ENCODE results near the gene PIK3C3.

The PIK3C3 gene

DNA sequence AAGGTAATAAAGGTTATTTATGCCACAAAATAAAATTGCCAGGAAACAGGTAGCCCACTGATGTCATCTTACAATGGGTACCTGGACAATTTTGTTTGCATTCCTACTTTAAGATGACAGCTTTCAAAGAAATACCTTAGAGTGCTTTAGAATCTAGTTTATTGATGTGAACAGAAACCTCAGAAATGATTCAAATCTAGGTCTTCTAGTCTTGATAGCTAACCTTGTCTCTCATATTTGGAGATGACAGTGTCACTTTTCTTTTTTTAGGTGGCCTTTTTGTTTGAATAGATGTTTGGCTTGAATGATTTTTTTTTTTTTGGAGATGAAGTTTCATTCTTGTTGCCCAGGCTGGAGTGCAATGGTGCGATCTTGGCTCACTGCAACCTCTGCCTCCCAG, 69.1 kb downstream of the PIK3C3 start:
- no peaks in the 10 kb centered on the region for H4K20me1 ChIP-seq (ENCODE audit: control insufficient read depth, insufficient read depth, low read depth, low read length)
- no peaks in the 10 kb centered on the region for H3K9me2 ChIP-seq (replicated peaks; ENCODE audit: control insufficient read depth, low read length)
- H3K36me3 ChIP-seq (ENCODE audit: control insufficient read depth, low read length): peaks cover 8% of the 10 kb centered on the region
- TF ChIP-seq, protein P1, sequence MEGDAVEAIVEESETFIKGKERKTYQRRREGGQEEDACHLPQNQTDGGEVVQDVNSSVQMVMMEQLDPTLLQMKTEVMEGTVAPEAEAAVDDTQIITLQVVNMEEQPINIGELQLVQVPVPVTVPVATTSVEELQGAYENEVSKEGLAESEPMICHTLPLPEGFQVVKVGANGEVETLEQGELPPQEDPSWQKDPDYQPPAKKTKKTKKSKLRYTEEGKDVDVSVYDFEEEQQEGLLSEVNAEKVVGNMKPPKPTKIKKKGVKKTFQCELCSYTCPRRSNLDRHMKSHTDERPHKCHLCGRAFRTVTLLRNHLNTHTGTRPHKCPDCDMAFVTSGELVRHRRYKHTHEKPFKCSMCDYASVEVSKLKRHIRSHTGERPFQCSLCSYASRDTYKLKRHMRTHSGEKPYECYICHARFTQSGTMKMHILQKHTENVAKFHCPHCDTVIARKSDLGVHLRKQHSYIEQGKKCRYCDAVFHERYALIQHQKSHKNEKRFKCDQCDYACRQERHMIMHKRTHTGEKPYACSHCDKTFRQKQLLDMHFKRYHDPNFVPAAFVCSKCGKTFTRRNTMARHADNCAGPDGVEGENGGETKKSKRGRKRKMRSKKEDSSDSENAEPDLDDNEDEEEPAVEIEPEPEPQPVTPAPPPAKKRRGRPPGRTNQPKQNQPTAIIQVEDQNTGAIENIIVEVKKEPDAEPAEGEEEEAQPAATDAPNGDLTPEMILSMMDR (IDR thresholded peaks at IDR 0.05; ENCODE audit: low read depth, low read length, poor library complexity, severe bottlenecking): no peak
- no peak for TF ChIP-seq EZH2phosphoT487 (IDR thresholded peaks at IDR 0.05; ENCODE audit: borderline replicate concordance, low read length)
- no peak overlapping the region for H3K27ac ChIP-seq (ENCODE audit: low read depth, low read length)
- H3F3A ChIP-seq (ENCODE audit: control insufficient read depth, insufficient read depth): no peaks in the 10 kb centered on the region
- no peak overlapping the region for H3K4me3 ChIP-seq (ENCODE audit: low read length)
- no peaks in the 10 kb centered on the region for H3K9me3 ChIP-seq (ENCODE audit: control insufficient read depth, insufficient read depth, low read length)
- H3K79me2 ChIP-seq (ENCODE audit: control insufficient read depth, low read length): no peaks in the 10 kb centered on the region
- no peak overlapping the region for H3K4me2 ChIP-seq (ENCODE audit: low read length)
- no peaks in the 10 kb centered on the region for H3K4me1 ChIP-seq (ENCODE audit: control insufficient read depth, low read length)
- H3K27me3 ChIP-seq (ENCODE audit: control insufficient read depth, low read length): no peaks in the 10 kb centered on the region

DNA sequence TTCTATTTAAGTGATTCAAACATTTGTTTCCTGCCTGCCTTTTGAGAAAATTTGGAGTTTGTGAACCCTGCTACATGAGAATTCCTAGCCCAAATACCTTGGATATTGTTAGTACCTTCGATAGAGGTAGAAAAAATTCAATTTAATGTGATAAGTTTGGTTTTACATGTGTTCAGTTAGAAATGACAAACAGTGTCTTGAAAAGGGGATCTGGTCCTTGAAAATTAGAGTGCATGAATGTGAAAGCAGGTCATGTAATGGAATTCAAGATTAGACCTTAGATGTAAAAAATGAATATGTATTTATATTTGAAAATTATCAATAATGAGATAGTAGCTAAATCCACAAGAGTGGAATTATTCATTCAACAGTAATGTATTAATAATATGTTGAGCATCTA, 70.5 kb downstream of the PIK3C3 start:
- Histone ChIP-seq H3K36me3 (ENCODE audit: control insufficient read depth, low read length) (peaks cover 13% of the 10 kb centered on the region), H3K9me3 (ENCODE audit: control insufficient read depth, insufficient read depth, low read length) (no peaks in the 10 kb centered on the region), H3K9me2 (replicated peaks; ENCODE audit: control insufficient read depth, low read length) (no peaks in the 10 kb centered on the region), H3K79me2 (ENCODE audit: control insufficient read depth, low read length) (no peaks in the 10 kb centered on the region), H3K4me1 (ENCODE audit: control insufficient read depth, low read length) (no peaks in the 10 kb centered on the region), H3F3A (ENCODE audit: control insufficient read depth, insufficient read depth) (no peaks in the 10 kb centered on the region), H3K4me2 (ENCODE audit: low read length) (no peak overlapping the region), H3K27me3 (ENCODE audit: control insufficient read depth, low read length) (no peaks in the 10 kb centered on the region), H3K4me3 (ENCODE audit: low read length) (no peak overlapping the region), H4K20me1 (ENCODE audit: control insufficient read depth, insufficient read depth, low read depth, low read length) (no peaks in the 10 kb centered on the region), H3K27ac (ENCODE audit: low read depth, low read length) (no peak overlapping the region)
- TF ChIP-seq EZH2phosphoT487 (IDR thresholded peaks at IDR 0.05; ENCODE audit: borderline replicate concordance, low read length): no peak
- TF ChIP-seq, protein P1 (IDR thresholded peaks at IDR 0.05; ENCODE audit: low read depth, low read length, poor library complexity, severe bottlenecking): no peak

DNA sequence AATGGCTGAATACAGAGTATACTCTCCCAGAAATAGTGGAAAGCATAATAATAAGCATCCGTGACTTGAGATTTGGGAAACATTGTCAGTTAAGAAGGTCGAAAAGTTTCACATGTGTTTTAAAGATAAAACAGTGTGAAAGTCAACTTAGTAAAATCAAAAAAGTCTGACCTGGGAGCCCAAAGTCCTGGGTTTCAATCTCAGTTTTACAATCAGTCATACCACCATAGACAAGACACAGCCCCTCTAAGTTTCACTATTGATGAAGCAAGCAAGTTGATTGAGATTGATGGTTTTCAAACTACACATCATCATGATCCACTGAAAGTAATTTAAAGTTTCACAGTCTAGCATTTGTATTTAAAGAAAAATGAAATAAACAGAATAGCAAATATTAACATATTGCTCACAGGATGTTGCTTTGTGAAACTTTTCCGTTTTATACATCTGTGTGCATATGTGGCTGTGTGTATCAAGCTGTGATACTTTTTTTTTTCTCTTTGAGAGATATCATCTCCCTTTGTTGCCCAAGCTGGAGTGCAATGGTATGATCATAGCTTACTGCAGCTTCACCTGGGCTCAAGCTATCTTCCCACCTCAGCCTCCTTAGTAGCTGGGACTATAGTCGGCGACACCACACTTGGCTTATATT, 71.1 kb downstream of the PIK3C3 start:
- Histone ChIP-seq H3K9me3 (ENCODE audit: control insufficient read depth, insufficient read depth, low read length) (no peaks in the 10 kb centered on the region), H3F3A (ENCODE audit: control insufficient read depth, insufficient read depth) (no peaks in the 10 kb centered on the region), H3K27ac (ENCODE audit: low read depth, low read length) (no peak overlapping the region), H3K4me3 (ENCODE audit: low read length) (no peak overlapping the region), H3K27me3 (ENCODE audit: control insufficient read depth, low read length) (no peaks in the 10 kb centered on the region), H4K20me1 (ENCODE audit: control insufficient read depth, insufficient read depth, low read depth, low read length) (no peaks in the 10 kb centered on the region), H3K4me2 (ENCODE audit: low read length) (no peak overlapping the region), H3K9me2 (replicated peaks; ENCODE audit: control insufficient read depth, low read length) (no peaks in the 10 kb centered on the region), H3K79me2 (ENCODE audit: control insufficient read depth, low read length) (no peaks in the 10 kb centered on the region), H3K4me1 (ENCODE audit: control insufficient read depth, low read length) (no peaks in the 10 kb centered on the region), H3K36me3 (ENCODE audit: control insufficient read depth, low read length) (peaks cover 15% of the 10 kb centered on the region)
- TF ChIP-seq, protein P1 (IDR thresholded peaks at IDR 0.05; ENCODE audit: low read depth, low read length, poor library complexity, severe bottlenecking): no peak
